Panc1 (cell line): ENCODE data around the gene KIF1A.

ENCODE experiments used
- TF ChIP-seq, protein P1 (sequence below): fragments of 450-650 bp; IDR thresholded peaks from 2 replicates; pipeline ENCODE4 v1.5.1; 2017; ENCODE audit warnings: mild to moderate bottlenecking
- TF ChIP-seq, protein P2 (sequence below), 2 experiments: IDR thresholded peaks; 2 replicates each; pipeline ENCODE4 v1.6.1; 2011 to 2012; ENCODE audit warnings: low read depth in 2 of 2, control low read depth in 1 of 2, low read length in 1 of 2, mild to moderate bottlenecking in 1 of 2, moderate library complexity in 1 of 2; ENCODE audit not compliant: insufficient read depth in 1 of 2

DNA sequence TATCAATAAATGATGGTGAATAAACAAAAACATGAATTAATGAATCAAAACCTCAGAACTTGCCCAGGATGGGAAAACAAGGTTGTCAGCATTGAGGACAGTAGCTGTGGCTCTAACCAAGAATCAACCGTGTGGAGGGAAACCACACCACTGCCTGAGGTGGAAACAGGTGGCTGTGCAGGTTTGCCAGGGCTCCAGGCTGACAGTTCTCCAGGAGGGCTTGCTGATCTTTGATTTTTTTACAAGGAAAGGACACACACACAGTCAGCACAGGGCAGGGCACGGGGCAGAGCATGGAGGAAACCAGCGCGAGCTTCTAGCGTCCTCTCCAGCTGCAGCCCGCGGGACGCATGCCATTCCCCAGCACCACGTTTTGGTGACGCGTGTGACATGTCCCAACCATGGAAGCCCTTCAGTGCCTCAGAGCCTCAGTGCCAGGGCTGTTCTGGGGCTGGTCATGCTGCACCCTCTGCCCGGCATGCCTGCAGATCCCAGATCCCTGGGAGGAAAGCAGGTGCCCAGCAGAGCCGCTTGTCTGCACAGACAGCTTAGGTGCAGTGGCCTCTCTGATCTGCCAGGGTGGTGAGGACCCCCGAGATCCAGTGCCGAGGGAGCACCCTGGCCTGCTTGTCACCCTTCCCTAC is 32.8 kb upstream of the KIF1A start:
- TF ChIP-seq, protein P1, sequence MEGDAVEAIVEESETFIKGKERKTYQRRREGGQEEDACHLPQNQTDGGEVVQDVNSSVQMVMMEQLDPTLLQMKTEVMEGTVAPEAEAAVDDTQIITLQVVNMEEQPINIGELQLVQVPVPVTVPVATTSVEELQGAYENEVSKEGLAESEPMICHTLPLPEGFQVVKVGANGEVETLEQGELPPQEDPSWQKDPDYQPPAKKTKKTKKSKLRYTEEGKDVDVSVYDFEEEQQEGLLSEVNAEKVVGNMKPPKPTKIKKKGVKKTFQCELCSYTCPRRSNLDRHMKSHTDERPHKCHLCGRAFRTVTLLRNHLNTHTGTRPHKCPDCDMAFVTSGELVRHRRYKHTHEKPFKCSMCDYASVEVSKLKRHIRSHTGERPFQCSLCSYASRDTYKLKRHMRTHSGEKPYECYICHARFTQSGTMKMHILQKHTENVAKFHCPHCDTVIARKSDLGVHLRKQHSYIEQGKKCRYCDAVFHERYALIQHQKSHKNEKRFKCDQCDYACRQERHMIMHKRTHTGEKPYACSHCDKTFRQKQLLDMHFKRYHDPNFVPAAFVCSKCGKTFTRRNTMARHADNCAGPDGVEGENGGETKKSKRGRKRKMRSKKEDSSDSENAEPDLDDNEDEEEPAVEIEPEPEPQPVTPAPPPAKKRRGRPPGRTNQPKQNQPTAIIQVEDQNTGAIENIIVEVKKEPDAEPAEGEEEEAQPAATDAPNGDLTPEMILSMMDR, result no peak
- TF ChIP-seq, protein P2, sequence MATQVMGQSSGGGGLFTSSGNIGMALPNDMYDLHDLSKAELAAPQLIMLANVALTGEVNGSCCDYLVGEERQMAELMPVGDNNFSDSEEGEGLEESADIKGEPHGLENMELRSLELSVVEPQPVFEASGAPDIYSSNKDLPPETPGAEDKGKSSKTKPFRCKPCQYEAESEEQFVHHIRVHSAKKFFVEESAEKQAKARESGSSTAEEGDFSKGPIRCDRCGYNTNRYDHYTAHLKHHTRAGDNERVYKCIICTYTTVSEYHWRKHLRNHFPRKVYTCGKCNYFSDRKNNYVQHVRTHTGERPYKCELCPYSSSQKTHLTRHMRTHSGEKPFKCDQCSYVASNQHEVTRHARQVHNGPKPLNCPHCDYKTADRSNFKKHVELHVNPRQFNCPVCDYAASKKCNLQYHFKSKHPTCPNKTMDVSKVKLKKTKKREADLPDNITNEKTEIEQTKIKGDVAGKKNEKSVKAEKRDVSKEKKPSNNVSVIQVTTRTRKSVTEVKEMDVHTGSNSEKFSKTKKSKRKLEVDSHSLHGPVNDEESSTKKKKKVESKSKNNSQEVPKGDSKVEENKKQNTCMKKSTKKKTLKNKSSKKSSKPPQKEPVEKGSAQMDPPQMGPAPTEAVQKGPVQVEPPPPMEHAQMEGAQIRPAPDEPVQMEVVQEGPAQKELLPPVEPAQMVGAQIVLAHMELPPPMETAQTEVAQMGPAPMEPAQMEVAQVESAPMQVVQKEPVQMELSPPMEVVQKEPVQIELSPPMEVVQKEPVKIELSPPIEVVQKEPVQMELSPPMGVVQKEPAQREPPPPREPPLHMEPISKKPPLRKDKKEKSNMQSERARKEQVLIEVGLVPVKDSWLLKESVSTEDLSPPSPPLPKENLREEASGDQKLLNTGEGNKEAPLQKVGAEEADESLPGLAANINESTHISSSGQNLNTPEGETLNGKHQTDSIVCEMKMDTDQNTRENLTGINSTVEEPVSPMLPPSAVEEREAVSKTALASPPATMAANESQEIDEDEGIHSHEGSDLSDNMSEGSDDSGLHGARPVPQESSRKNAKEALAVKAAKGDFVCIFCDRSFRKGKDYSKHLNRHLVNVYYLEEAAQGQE (IDR thresholded peaks at IDR 0.05; ENCODE audit: insufficient read depth in 1 of 2, low read depth in 2 of 2, low read length in 1 of 2), result no peak
